CD14-positive monocyte (primary cell): ENCODE data around the gene OTC. TPM values are rescaled to one million over a fixed set of nuclear protein-coding genes. Genes with fewer than 3 reads are reported as not detected.

Source experiments
- DNase-seq, 3 donors: peaks; one replicate each; pipeline ENCODE4 v3.0.0-alpha.2; 2011 to 2022
- H2AFZ ChIP-seq: 2 replicates; pipeline ENCODE4 v1.6.0; 2012; ENCODE audit warnings: mild to moderate bottlenecking, low read depth, low read length, inconsistent platforms; ENCODE audit not compliant: insufficient read depth, poor library complexity, severe bottlenecking
- H3K27ac ChIP-seq, 2 donors: 1 replicate in 1 of 2; 2 replicates in 1 of 2; pipeline ENCODE4 v1.5.1; 2012 to 2013; ENCODE audit warnings: low read length in 2 of 2, control low read depth in 1 of 2, inconsistent platforms in 1 of 2, low read depth in 1 of 2, mild to moderate bottlenecking in 1 of 2
- H3K27me3 ChIP-seq, 2 donors: one replicate each; pipeline versions ENCODE4 v1.6.0 to v1.6.1; 2011 to 2013; ENCODE audit warnings: low read length in 2 of 2; ENCODE audit not compliant: control insufficient read depth in 2 of 2, insufficient read depth in 2 of 2
- H3K36me3 ChIP-seq, 2 donors: replicated peaks in 1 of 2; 1 replicate in 1 of 2; 2 replicates in 1 of 2; pipeline versions ENCODE4 v1.5.1 to v1.6.1; 2012 to 2013; ENCODE audit warnings: low read length in 2 of 2, control low read depth in 1 of 2, inconsistent platforms in 1 of 2, mild to moderate bottlenecking in 1 of 2; ENCODE audit not compliant: insufficient read depth in 2 of 2, control insufficient read depth in 1 of 2
- H3K4me1 ChIP-seq, 2 donors: 1 replicate in 1 of 2; 2 replicates in 1 of 2; pipeline versions ENCODE4 v1.5.1 to v1.6.1; 2012 to 2013; ENCODE audit warnings: low read length in 2 of 2, control low read depth in 1 of 2, inconsistent platforms in 1 of 2, mild to moderate bottlenecking in 1 of 2, moderate library complexity in 1 of 2; ENCODE audit not compliant: insufficient read depth in 2 of 2, control insufficient read depth in 1 of 2
- H3K4me2 ChIP-seq: replicated peaks from 2 replicates; pipeline ENCODE3; 2012; ENCODE audit warnings: low read length, moderate library complexity, mild to moderate bottlenecking; ENCODE audit not compliant: poor library complexity, severe bottlenecking; ENCODE audit errors: extremely low read depth
- H3K4me3 ChIP-seq, 3 experiments: fragments of 200-600 bp in 1 of 3; sonication (generic) in 1 of 3; replicated peaks in 1 of 3; 1 replicate in 2 of 3; 2 replicates in 1 of 3; pipeline ENCODE4 v1.5.1; 2011 to 2013; ENCODE audit warnings: low read length in 3 of 3, mild to moderate bottlenecking in 3 of 3, control low read depth in 2 of 3, low read depth in 2 of 3, inconsistent platforms in 1 of 3, moderate library complexity in 1 of 3
- H3K79me2 ChIP-seq: 2 replicates; pipeline ENCODE4 v1.6.0; 2012; ENCODE audit warnings: mild to moderate bottlenecking, control low read depth, inconsistent platforms, low read length, moderate library complexity; ENCODE audit not compliant: insufficient read depth
- H3K9ac ChIP-seq: 2 replicates; pipeline ENCODE4 v1.6.0; 2017; ENCODE audit warnings: low read length, mild to moderate bottlenecking; ENCODE audit not compliant: insufficient read depth, poor library complexity, severe bottlenecking
- H3K9me3 ChIP-seq, 2 donors: replicated peaks in 1 of 2; 1 replicate in 1 of 2; 2 replicates in 1 of 2; pipeline versions ENCODE4 v1.5.1 to v1.6.1; 2012 to 2013; ENCODE audit warnings: low read length in 2 of 2, control low read depth in 1 of 2; ENCODE audit not compliant: control insufficient read depth in 1 of 2, insufficient read depth in 1 of 2
- H4K20me1 ChIP-seq: 2 replicates; pipeline ENCODE4 v1.6.0; 2012; ENCODE audit warnings: mild to moderate bottlenecking, low read length, control low read depth, moderate library complexity; ENCODE audit not compliant: insufficient read depth
- H3K27ac Mint-ChIP-seq, 7 donors: one replicate each; pipeline ENCODE4 v1.8.0; 2020; ENCODE audit warnings: mild to moderate bottlenecking in 7 of 7, mixed read lengths in 7 of 7, moderate library complexity in 6 of 7, inconsistent platforms in 2 of 7
- H3K27me3 Mint-ChIP-seq, 3 donors: one replicate each; pipeline ENCODE4 v1.8.0; 2021 to 2022; ENCODE audit warnings: low read depth in 3 of 3, mild to moderate bottlenecking in 3 of 3, mixed read lengths in 3 of 3, moderate library complexity in 3 of 3, inconsistent platforms in 1 of 3
- H3K36me3 Mint-ChIP-seq, 2 donors: one replicate each; pipeline ENCODE4 v1.8.0; 2020; ENCODE audit warnings: mixed read lengths in 2 of 2, inconsistent platforms in 1 of 2, mild to moderate bottlenecking in 1 of 2
- H3K4me1 Mint-ChIP-seq: one replicate; pipeline ENCODE4 v1.8.0; 2020; ENCODE audit warnings: mild to moderate bottlenecking, mixed read lengths
- H3K4me3 Mint-ChIP-seq, 2 donors: one replicate each; pipeline ENCODE4 v1.8.0; 2020; ENCODE audit warnings: mild to moderate bottlenecking in 2 of 2, mixed read lengths in 2 of 2, moderate library complexity in 1 of 2
- H3K9me3 Mint-ChIP-seq, 7 donors: one replicate each; pipeline ENCODE4 v1.8.0; 2020 to 2022; ENCODE audit warnings: mixed read lengths in 7 of 7, mild to moderate bottlenecking in 6 of 7, moderate library complexity in 6 of 7, inconsistent platforms in 2 of 7
- WGBS: methylation state at CpG from one replicate; pipeline ENCODE4 v1.1.5; 2013; ENCODE audit warnings: missing lambda C conversion rate; ENCODE audit not compliant: insufficient coverage; 5-methylcytosine and 5-hydroxymethylcytosine counted together
- intact Hi-C, 2 donors: fragments of 100-400 bp; cut with micrococcal nuclease; formaldehyde crosslinking; loops; one replicate each; pipeline versions ENCODE4 v1.15.0 to v1.15.1; 2023
- polyA minus RNA-seq: library from RNA; depleted of rRNA, polyadenylated mRNA; stranded (reverse); fragments of >200 nt; gene quantifications from 2 replicates; pipeline ENCODE4 v1.2.3, GENCODE V29; 2012
- polyA plus RNA-seq, 3 donors: library from polyadenylated mRNA; depleted of rRNA in 1 of 3; unstranded in 2 of 3; stranded (reverse) in 1 of 3; fragments of 300-500 nt in 2 of 3; fragments of >200 nt in 1 of 3; fragmentation: Illumina TruSeq in 2 of 3; gene quantifications; 1 replicate in 2 of 3; 2 replicates in 1 of 3; pipeline ENCODE4 v1.2.3, GENCODE V29; 2012 to 2021
- total RNA-seq, 12 experiments: library from RNA in 1 of 12; stranded (reverse) in 1 of 12; fragments of 120-200 nt in 1 of 12; gene quantifications; one replicate each; pipeline ENCODE4 v1.2.4 and lab custom pipeline; 2013 to 2026; ENCODE audit warnings: mixed read lengths in 6 of 12, inconsistent platforms in 1 of 12
- TF ChIP-seq, protein P1 (sequence below): fragments of 200-600 bp; IDR thresholded peaks from one replicate; pipeline ENCODE4 v1.8.0; 2022; ENCODE audit warnings: antibody characterized with exemption, mild to moderate bottlenecking

The OTC gene
- not detected for total RNA-seq (2013)
- not detected for polyA plus RNA-seq
- polyA minus RNA-seq = not detected in 2 replicates
- total RNA-seq (lab: John Stamatoyannopoulos, UW) = 0 to 0.90 (median 0.05) reads per million in 11 experiments

DNA sequence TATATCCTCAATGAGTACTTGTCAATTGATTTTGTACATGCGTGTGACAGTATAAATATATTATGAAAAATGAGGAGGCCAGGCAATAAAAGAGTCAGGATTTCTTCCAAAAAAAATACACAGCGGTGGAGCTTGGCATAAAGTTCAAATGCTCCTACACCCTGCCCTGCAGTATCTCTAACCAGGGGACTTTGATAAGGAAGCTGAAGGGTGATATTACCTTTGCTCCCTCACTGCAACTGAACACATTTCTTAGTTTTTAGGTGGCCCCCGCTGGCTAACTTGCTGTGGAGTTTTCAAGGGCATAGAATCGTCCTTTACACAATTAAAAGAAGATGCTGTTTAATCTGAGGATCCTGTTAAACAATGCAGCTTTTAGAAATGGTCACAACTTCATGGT lies at the start of gene OTC:
TSS of gene OTC (plus strand) at position 243 of the 400 bp plus-strand sequence. CDS start at position 336, 93 bp downstream.
- Mint-ChIP-seq H3K36me3 (peaks cover 0 to 4% of the 10 kb centered on the region in 2 donors), H3K9me3 (peaks cover 0 to 6% (median 2%) of the 10 kb centered on the region in 7 donors), H3K27me3 (peaks cover 2 to 7% (median 2%) of the 10 kb centered on the region in 3 donors), H3K4me1 (peaks cover 10% of the 10 kb centered on the region), H3K4me3 (no peak within 1 kb of the TSS), H3K27ac (no peak within 1 kb of the TSS)
- DNase-seq = no peak
- WGBS = no CpG with 5 or more reads among the region's 4 CpGs
- Histone ChIP-seq H3K4me1 (peaks cover 7 to 9% of the 10 kb centered on the region in 2 donors), H3K4me3 (no peak within 1 kb of the TSS), H3K27me3 (no peaks in the 10 kb centered on the region), H3K36me3 (no peaks in the 10 kb centered on the region), H3K27ac (no peak within 1 kb of the TSS), H3K79me2 (no peaks in the 10 kb centered on the region), H4K20me1 (no peaks in the 10 kb centered on the region), H3K9ac (no peak within 1 kb of the TSS), H3K9me3 (no peaks in the 10 kb centered on the region), H3K4me2 (no peak within 1 kb of the TSS), H2AFZ (no peak within 1 kb of the TSS)
- intact Hi-C loops = no loop called here
- TF ChIP-seq, protein P1, sequence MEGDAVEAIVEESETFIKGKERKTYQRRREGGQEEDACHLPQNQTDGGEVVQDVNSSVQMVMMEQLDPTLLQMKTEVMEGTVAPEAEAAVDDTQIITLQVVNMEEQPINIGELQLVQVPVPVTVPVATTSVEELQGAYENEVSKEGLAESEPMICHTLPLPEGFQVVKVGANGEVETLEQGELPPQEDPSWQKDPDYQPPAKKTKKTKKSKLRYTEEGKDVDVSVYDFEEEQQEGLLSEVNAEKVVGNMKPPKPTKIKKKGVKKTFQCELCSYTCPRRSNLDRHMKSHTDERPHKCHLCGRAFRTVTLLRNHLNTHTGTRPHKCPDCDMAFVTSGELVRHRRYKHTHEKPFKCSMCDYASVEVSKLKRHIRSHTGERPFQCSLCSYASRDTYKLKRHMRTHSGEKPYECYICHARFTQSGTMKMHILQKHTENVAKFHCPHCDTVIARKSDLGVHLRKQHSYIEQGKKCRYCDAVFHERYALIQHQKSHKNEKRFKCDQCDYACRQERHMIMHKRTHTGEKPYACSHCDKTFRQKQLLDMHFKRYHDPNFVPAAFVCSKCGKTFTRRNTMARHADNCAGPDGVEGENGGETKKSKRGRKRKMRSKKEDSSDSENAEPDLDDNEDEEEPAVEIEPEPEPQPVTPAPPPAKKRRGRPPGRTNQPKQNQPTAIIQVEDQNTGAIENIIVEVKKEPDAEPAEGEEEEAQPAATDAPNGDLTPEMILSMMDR = no peak

DNA sequence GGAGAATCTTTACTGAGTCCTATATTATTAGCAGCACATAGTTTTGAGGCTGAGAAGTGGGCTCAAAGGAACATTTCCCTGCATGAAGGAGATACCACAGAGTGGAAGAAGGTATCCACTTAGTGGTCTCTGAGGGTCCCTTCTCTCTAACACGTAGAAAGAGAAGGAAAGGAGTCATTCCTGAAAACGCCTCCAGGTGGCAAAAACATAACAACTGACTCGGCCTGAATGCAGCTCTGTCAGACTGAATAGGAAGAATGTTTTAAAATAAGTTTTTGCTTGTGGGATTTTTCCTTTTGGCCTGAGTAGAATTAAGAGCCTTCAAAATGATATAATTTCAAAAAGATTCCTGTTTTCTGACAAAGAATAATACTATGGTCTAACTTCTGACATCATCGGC lies 48.4 kb upstream of the OTC start:
- H3K4me3 Mint-ChIP-seq = no peak overlapping the region
- Histone ChIP-seq H3K4me3 (no peak overlapping the region), H3K4me1 (no peaks in the 10 kb centered on the region), H4K20me1 (no peaks in the 10 kb centered on the region), H2AFZ (no peak overlapping the region), H3K36me3 (peaks cover 6 to 19% of the 10 kb centered on the region in 2 donors), H3K9me3 (no peaks in the 10 kb centered on the region), H3K4me2 (no peak overlapping the region), H3K9ac (no peak overlapping the region), H3K79me2 (no peaks in the 10 kb centered on the region), H3K27ac (no peak overlapping the region), H3K27me3 (no peaks in the 10 kb centered on the region)
- H3K4me1 Mint-ChIP-seq = no peaks in the 10 kb centered on the region
- WGBS = no CpG with 5 or more reads among the region's 4 CpGs
- no peak overlapping the region for H3K27ac Mint-ChIP-seq
- no peak for DNase-seq
- TF ChIP-seq, protein P1 = no peak
- H3K36me3 Mint-ChIP-seq = peaks cover 9 to 12% of the 10 kb centered on the region in 2 donors
- H3K9me3 Mint-ChIP-seq = no peaks in the 10 kb centered on the region
- H3K27me3 Mint-ChIP-seq = no peaks in the 10 kb centered on the region
- intact Hi-C loops = no loop called here
